Measurements from ENCODE around the gene CAMKMT. TPM values are rescaled to one million over a fixed set of nuclear protein-coding genes. Genes with fewer than 3 reads are reported as not detected.

Gene CAMKMT
- total RNA-seq, 1 donor, result 15.0 TPM

- no peak overlapping the region for H3K4me3 ChIP-seq (ENCODE audit: low read depth, low read length)
- TF ChIP-seq, protein P1, sequence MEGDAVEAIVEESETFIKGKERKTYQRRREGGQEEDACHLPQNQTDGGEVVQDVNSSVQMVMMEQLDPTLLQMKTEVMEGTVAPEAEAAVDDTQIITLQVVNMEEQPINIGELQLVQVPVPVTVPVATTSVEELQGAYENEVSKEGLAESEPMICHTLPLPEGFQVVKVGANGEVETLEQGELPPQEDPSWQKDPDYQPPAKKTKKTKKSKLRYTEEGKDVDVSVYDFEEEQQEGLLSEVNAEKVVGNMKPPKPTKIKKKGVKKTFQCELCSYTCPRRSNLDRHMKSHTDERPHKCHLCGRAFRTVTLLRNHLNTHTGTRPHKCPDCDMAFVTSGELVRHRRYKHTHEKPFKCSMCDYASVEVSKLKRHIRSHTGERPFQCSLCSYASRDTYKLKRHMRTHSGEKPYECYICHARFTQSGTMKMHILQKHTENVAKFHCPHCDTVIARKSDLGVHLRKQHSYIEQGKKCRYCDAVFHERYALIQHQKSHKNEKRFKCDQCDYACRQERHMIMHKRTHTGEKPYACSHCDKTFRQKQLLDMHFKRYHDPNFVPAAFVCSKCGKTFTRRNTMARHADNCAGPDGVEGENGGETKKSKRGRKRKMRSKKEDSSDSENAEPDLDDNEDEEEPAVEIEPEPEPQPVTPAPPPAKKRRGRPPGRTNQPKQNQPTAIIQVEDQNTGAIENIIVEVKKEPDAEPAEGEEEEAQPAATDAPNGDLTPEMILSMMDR (IDR thresholded peaks at IDR 0.05; ENCODE audit: insufficient read depth, low read length), result no peak
- DNase-seq (ENCODE audit: low read depth), result no peak
Observed at GRCh38 chr2:44679584-44679983, 317.8 kb downstream of the CAMKMT start.

DNA sequence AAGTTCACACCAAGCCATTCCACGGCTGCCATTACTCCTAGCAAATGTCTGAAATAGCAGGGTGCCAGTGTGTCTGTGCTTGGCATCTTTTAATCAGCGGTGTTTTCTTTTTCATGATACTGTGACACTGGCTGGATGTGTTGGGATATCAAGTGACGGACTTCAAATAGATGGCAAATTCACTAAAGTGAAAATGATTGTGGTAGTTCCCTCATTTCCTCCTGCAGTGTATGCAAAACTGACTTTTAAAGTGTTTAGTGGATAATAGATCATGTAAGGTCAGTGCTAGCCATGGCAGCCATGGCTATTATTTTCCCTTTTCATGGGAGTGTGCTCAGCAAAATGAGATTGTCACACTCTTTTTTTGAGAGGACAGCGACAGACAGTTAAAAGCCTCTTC is 318.2 kb downstream of the CAMKMT start:
- TF ChIP-seq, protein P1 (IDR thresholded peaks at IDR 0.05; ENCODE audit: insufficient read depth, low read length), result no peak
- no peak for DNase-seq (ENCODE audit: low read depth)
- H3K4me3 ChIP-seq (ENCODE audit: low read depth, low read length), result no peak overlapping the region

GRCh38 chr2:44680424-44680971 is 318.8 kb downstream of the CAMKMT start:
- H3K4me3 ChIP-seq (ENCODE audit: low read depth, low read length), result no peak overlapping the region
- TF ChIP-seq, protein P1 (IDR thresholded peaks at IDR 0.05; ENCODE audit: insufficient read depth, low read length), result no peak
- DNase-seq (ENCODE audit: low read depth), result no peak

- TF ChIP-seq, protein P1 (IDR thresholded peaks at IDR 0.05; ENCODE audit: insufficient read depth, low read length), result no peak
- no peak for DNase-seq (ENCODE audit: low read depth)
- H3K4me3 ChIP-seq (ENCODE audit: low read depth, low read length), result no peak overlapping the region
Observed at GRCh38 chr2:44680983-44681531, 319.3 kb downstream of the CAMKMT start.

GRCh38 chr2:44682459-44682858 is 320.7 kb downstream of the CAMKMT start:
- TF ChIP-seq, protein P1 (IDR thresholded peaks at IDR 0.05; ENCODE audit: insufficient read depth, low read length), result no peak
- H3K4me3 ChIP-seq (ENCODE audit: low read depth, low read length), result no peak overlapping the region
- DNase-seq (ENCODE audit: low read depth), result no peak

DNA sequence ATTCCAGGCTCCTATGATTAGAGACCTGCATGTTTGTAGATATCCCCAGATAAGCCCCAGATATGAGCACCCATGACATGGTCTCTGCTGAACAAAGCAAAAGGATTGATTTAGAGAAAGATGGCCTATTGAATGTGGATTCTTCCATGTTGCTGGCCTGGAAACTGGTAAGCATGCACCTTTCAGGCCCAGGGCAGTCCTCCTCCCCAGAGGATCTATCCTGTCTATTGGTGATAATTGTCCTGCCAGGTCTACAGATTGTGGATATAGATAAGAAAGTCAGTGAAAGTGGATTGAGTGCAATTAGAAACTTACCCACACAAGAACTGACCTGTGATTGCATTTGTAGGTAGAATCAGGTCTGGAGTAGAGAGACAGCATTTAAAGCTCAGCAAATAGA is 322.8 kb downstream of the CAMKMT start:
- no peak overlapping the region for H3K4me3 ChIP-seq (ENCODE audit: low read depth, low read length)
- TF ChIP-seq, protein P1 (IDR thresholded peaks at IDR 0.05; ENCODE audit: insufficient read depth, low read length), result no peak
- DNase-seq (ENCODE audit: low read depth), result no peak

DNA sequence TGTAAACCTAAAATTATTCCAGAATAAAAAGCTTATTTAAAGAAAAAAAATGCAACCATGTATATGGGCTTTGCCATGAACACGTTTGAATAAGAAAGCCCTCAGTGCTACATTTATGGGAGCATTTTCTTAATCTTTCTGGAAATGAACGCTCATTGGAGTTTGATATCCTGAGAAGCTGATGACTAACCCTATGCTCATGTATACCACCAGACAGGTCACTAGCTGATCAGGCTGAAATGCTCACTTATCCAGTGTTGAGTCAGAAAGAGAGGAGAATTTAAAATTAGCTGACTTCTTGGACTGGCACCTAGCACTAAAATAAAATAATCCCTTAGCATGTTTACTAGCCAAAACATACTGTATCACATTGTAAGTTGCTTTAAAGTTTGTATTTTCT is 324.8 kb downstream of the CAMKMT start:
- peak; percentile 37 for DNase-seq (ENCODE audit: low read depth)
- TF ChIP-seq, protein P1 (IDR thresholded peaks at IDR 0.05; ENCODE audit: insufficient read depth, low read length), result no peak
- H3K4me3 ChIP-seq (ENCODE audit: low read depth, low read length), result no peak overlapping the region

All from fibroblast of the aortic adventitia (primary cell).